HFFc6 (cell line): ENCODE measurements around the gene ZFYVE28. TPM values are rescaled to one million over a fixed set of nuclear protein-coding genes. Genes with fewer than 3 reads are reported as not detected.
"Not testable (repeated sequence)": the region's sequence is repeated elsewhere in the genome, so short reads cannot be mapped to it uniquely, and the experiment has no call there.

Source experiments
- DNase-seq: peaks from one replicate; pipeline ENCODE4 v3.0.0-alpha.2; 2018
- H3K27ac Mint-ChIP-seq: 2 replicates; pipeline ENCODE4 v1.8.0; 2020; ENCODE audit warnings: mild to moderate bottlenecking, mixed read lengths
- H3K27me3 Mint-ChIP-seq: 2 replicates; pipeline ENCODE4 v1.8.0; 2021; ENCODE audit warnings: mild to moderate bottlenecking, moderate library complexity, mixed read lengths; ENCODE audit not compliant: insufficient read depth
- H3K36me3 Mint-ChIP-seq: 2 replicates; pipeline ENCODE4 v1.8.0; 2021; ENCODE audit warnings: low read depth, mixed read lengths
- H3K4me1 Mint-ChIP-seq: 2 replicates; pipeline ENCODE4 v1.8.0; 2020; ENCODE audit warnings: low read depth, mixed read lengths
- H3K4me3 Mint-ChIP-seq: 2 replicates; pipeline ENCODE4 v1.8.0; 2020; ENCODE audit warnings: mild to moderate bottlenecking, moderate library complexity, mixed read lengths
- H3K9me3 Mint-ChIP-seq: 2 replicates; pipeline ENCODE4 v1.8.0; 2020; ENCODE audit warnings: mild to moderate bottlenecking, mixed read lengths
- CTCF ChIP-seq: fragments of 200-600 bp; sonication (generic); IDR thresholded peaks from 2 replicates; pipeline ENCODE4 v1.5.0; 2021; ENCODE audit warnings: antibody characterized with exemption, mild to moderate bottlenecking
- long read RNA-seq: library from polyadenylated mRNA; unstranded; transcript quantifications from one replicate; pipeline ENCODE4 v2.0.0, GENCODE V29; 2019
- total RNA-seq, 6 experiments: library from RNA; stranded (reverse); fragmentation: NEBNext Ultra II Directional; extraction: Animal tissue kit (Norgen Biotek cat#: 25700); gene quantifications; 2 replicates in 1 of 6; 3 replicates in 5 of 6; pipeline ENCODE4 v1.2.3, GENCODE V29; 2021

The ZFYVE28 gene
- total RNA-seq = 1 to 10 TPM; 1.8 to 5.4 (median 2.2) TPM
- long read RNA-seq, partial matches to known transcripts = 0 of 3 reads
- long read RNA-seq, other reads (novel, unspliced or antisense) = 0 of 3 reads

GRCh38 chr4:2417765-2418649 is at the start of gene ZFYVE28:
ZFYVE28 (minus strand) TSS chr4:2418645; CDS start chr4:2418323, 322 bp downstream.
- H3K27ac Mint-ChIP-seq = peak within 1 kb of the TSS; percentile 91
- no peak for DNase-seq

GRCh38 chr4:2465544-2465943 is 47.1 kb upstream of the ZFYVE28 start:
- H3K9me3 Mint-ChIP-seq, H3K27ac Mint-ChIP-seq, H3K4me3 Mint-ChIP-seq, DNase-seq, H3K27me3 Mint-ChIP-seq: not testable (repeated sequence)
- Mint-ChIP-seq H3K36me3 (peaks cover 23% of the 10 kb centered on the region), H3K4me1 (peaks cover 24% of the 10 kb centered on the region)

More at GRCh38 chr4:2417765-2418649, at the start of gene ZFYVE28:
- Mint-ChIP-seq H3K36me3 (no peaks in the 10 kb centered on the region), H3K4me3 (peak within 1 kb of the TSS; percentile 86), H3K4me1 (peaks cover 30% of the 10 kb centered on the region), H3K27me3 (peaks cover 52% of the 10 kb centered on the region), H3K9me3 (no peaks in the 10 kb centered on the region)
- no peak for TF ChIP-seq CTCF

GRCh38 chr4:2465032-2465431 is 46.6 kb upstream of the ZFYVE28 start:
- no peak for DNase-seq
- Mint-ChIP-seq H3K36me3 (peaks cover 18% of the 10 kb centered on the region), H3K27ac (no peak overlapping the region), H3K27me3 (no peaks in the 10 kb centered on the region; the same call in 1 of the 2 replicates), H3K4me3 (no peak overlapping the region), H3K4me1 (peaks cover 19% of the 10 kb centered on the region), H3K9me3 (no peaks in the 10 kb centered on the region)
- TF ChIP-seq CTCF = no peak

GRCh38 chr4:2462992-2463762 is 44.7 kb upstream of the ZFYVE28 start:
- Mint-ChIP-seq H3K27ac (no peak overlapping the region), H3K4me3 (peak overlapping the region; percentile 75), H3K27me3 (no peaks in the 10 kb centered on the region; the same call in 1 of the 2 replicates), H3K4me1 (peaks cover 14% of the 10 kb centered on the region), H3K36me3 (peaks cover 9% of the 10 kb centered on the region; the same call in 1 of the 2 replicates), H3K9me3 (no peaks in the 10 kb centered on the region)
- DNase-seq = no peak
- TF ChIP-seq CTCF = peak; percentile 38; the same call in 1 of the 2 replicates

- peak; percentile 75 for TF ChIP-seq CTCF
- no peaks in the 10 kb centered on the region; the same call in 1 of the 2 replicates for H3K27me3 Mint-ChIP-seq
These were observed 44.0 kb upstream of the ZFYVE28 start for GRCh38 chr4:2462218-2462991.

More at GRCh38 chr4:2462218-2462991, 44.0 kb upstream of the ZFYVE28 start:
- Mint-ChIP-seq H3K4me1 (peaks cover 7% of the 10 kb centered on the region), H3K27ac (no peak overlapping the region), H3K9me3 (no peaks in the 10 kb centered on the region), H3K36me3 (peaks cover 4% of the 10 kb centered on the region; the same call in 1 of the 2 replicates), H3K4me3 (peak overlapping the region; percentile 77)
- DNase-seq = peak; percentile 39
